IMR-90 (cell line): ENCODE results near the gene PCDHA8.

ENCODE experiments used
- MAFK ChIP-seq: IDR thresholded peaks from 2 replicates; pipeline ENCODE4 v1.6.1; 2012; ENCODE audit warnings: low read depth, low read length, improper control_type of control experiment
- TF ChIP-seq, protein P1 (sequence below): conservative IDR thresholded peaks from 2 replicates; pipeline ENCODE4 v1.5.1; 2012; ENCODE audit warnings: mild to moderate bottlenecking, low read depth, low read length, improper control_type of control experiment
- TF ChIP-seq, protein P2 (sequence below): fragments of 150-350 bp; IDR thresholded peaks from 2 replicates; pipeline ENCODE4 v1.6.1; 2017; ENCODE audit warnings: mild to moderate bottlenecking, antibody characterized with exemption, low read length, low read depth

DNA sequence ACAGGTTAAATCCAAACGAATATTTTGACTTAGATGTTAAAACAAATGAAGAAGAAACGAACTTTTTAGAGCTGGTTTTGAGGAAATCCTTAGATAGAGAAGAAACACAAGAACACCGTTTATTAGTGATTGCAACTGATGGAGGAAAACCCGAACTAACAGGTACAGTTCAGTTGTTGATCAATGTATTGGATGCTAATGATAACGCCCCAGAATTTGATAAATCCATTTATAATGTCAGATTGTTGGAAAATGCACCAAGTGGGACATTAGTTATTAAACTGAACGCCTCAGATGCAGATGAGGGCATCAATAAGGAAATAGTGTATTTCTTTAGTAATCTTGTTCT, 18.7 kb upstream of the PCDHA8 start:
- TF ChIP-seq, protein P1, sequence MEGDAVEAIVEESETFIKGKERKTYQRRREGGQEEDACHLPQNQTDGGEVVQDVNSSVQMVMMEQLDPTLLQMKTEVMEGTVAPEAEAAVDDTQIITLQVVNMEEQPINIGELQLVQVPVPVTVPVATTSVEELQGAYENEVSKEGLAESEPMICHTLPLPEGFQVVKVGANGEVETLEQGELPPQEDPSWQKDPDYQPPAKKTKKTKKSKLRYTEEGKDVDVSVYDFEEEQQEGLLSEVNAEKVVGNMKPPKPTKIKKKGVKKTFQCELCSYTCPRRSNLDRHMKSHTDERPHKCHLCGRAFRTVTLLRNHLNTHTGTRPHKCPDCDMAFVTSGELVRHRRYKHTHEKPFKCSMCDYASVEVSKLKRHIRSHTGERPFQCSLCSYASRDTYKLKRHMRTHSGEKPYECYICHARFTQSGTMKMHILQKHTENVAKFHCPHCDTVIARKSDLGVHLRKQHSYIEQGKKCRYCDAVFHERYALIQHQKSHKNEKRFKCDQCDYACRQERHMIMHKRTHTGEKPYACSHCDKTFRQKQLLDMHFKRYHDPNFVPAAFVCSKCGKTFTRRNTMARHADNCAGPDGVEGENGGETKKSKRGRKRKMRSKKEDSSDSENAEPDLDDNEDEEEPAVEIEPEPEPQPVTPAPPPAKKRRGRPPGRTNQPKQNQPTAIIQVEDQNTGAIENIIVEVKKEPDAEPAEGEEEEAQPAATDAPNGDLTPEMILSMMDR: no peak
- no peak for TF ChIP-seq MAFK
- TF ChIP-seq, protein P2, sequence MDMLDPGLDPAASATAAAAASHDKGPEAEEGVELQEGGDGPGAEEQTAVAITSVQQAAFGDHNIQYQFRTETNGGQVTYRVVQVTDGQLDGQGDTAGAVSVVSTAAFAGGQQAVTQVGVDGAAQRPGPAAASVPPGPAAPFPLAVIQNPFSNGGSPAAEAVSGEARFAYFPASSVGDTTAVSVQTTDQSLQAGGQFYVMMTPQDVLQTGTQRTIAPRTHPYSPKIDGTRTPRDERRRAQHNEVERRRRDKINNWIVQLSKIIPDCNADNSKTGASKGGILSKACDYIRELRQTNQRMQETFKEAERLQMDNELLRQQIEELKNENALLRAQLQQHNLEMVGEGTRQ: no peak
